GM21529 (cell line): Measurements from ENCODE around the gene RGMA.
"Not testable (repeated sequence)": the region's sequence is repeated elsewhere in the genome, so short reads cannot be mapped to it uniquely, and the experiment has no call there.

ENCODE experiments used
- ATAC-seq: cut with Tn5 transposase; IDR thresholded peaks from one replicate; pipeline ENCODE4 v1.9.1; 2021; ENCODE audit not compliant: unreplicated experiment

RGMA gene

GRCh38 chr15:93067649-93068085 is 21.3 kb downstream of the RGMA start:
- no peak for ATAC-seq

GRCh38 chr15:93066834-93067648 is 22.0 kb downstream of the RGMA start:
- no peak for ATAC-seq

- no peak for ATAC-seq
Observed at GRCh38 chr15:93066224-93066681, 22.8 kb downstream of the RGMA start.

- ATAC-seq, result no peak
Observed at GRCh38 chr15:93065641-93066045, 23.4 kb downstream of the RGMA start.

GRCh38 chr15:93063796-93064690 is 25.0 kb downstream of the RGMA start:
- no peak for ATAC-seq

- no peak for ATAC-seq
Observed at GRCh38 chr15:93063262-93063671, 25.7 kb downstream of the RGMA start.

GRCh38 chr15:93062628-93063261 is 26.3 kb downstream of the RGMA start:
- ATAC-seq, result not testable (repeated sequence)

- ATAC-seq, result no peak
Observed at GRCh38 chr15:93060336-93061248, 28.4 kb downstream of the RGMA start.

- no peak for ATAC-seq
Observed at GRCh38 chr15:93059442-93059841, 29.6 kb downstream of the RGMA start.

- no peak for ATAC-seq
Observed at GRCh38 chr15:93058904-93059427, 30.0 kb downstream of the RGMA start.

GRCh38 chr15:93058128-93058527 is 30.9 kb downstream of the RGMA start:
- ATAC-seq, result no peak

- ATAC-seq, result no peak
Observed at GRCh38 chr15:93057618-93058017, 31.4 kb downstream of the RGMA start.

GRCh38 chr15:93056836-93057235 is 32.2 kb downstream of the RGMA start:
- no peak for ATAC-seq

- ATAC-seq, result no peak
Observed at GRCh38 chr15:93055211-93055610, 33.8 kb downstream of the RGMA start.

- no peak for ATAC-seq
Observed at GRCh38 chr15:93052090-93052879, 36.7 kb downstream of the RGMA start.

- ATAC-seq, result no peak
Observed at GRCh38 chr15:93051236-93052089, 37.5 kb downstream of the RGMA start.

- no peak for ATAC-seq
Observed at GRCh38 chr15:93050648-93051047, 38.4 kb downstream of the RGMA start.

GRCh38 chr15:93049914-93050578 is 39.0 kb downstream of the RGMA start:
- no peak for ATAC-seq
